CD4-positive, alpha-beta T cell (primary cell): ENCODE data around the gene NPPC. TPM values are rescaled to one million over a fixed set of nuclear protein-coding genes. Genes with fewer than 3 reads are reported as not detected.

Experiments used
- ATAC-seq: fragments of 200-7000 bp; cut with Tn5 transposase; one replicate; pipeline ENCODE4 v1.10.0; 2022; ENCODE audit warnings: mild to moderate bottlenecking; ENCODE audit not compliant: poor library complexity
- CTCF ChIA-PET: fragments of 350-600 bp; sonication (Branson Sonifier 250); formaldehyde crosslinking; loops from one replicate; lab custom pipeline; 2021; ENCODE audit warnings: antibody characterized with exemption, inconsistent platforms; lab: Charles Lee
- POLR2A ChIA-PET: fragments of 350-600 bp; sonication (Branson Sonifier 250); formaldehyde crosslinking; loops from one replicate; lab custom pipeline; 2021; ENCODE audit warnings: antibody characterized with exemption, inconsistent platforms; lab: Charles Lee
- DNase-seq, 14 experiments: peaks; one replicate each; pipeline ENCODE4 v3.0.0-alpha.2; 2013 to 2020; ENCODE audit warnings: mixed read lengths in 2 of 14
- H3K27ac ChIP-seq, 2 donors: one replicate each; pipeline versions ENCODE4 v1.5.1 to v1.7.0; 2013; ENCODE audit warnings: low read length in 2 of 2, low read depth in 1 of 2, mild to moderate bottlenecking in 1 of 2
- H3K27me3 ChIP-seq, 2 experiments: 1 replicate in 1 of 2; 2 replicates in 1 of 2; pipeline versions ENCODE4 v1.6.1 to v1.7.0; 2013; ENCODE audit warnings: low read length in 2 of 2, control low read depth in 1 of 2, mild to moderate bottlenecking in 1 of 2, moderate library complexity in 1 of 2; ENCODE audit not compliant: insufficient read depth in 2 of 2, control insufficient read depth in 1 of 2
- H3K36me3 ChIP-seq: one replicate; pipeline ENCODE4 v1.6.1; 2013; ENCODE audit warnings: low read length, control low read depth; ENCODE audit not compliant: insufficient read depth
- H3K4me1 ChIP-seq: one replicate; pipeline ENCODE4 v1.6.1; 2013; ENCODE audit warnings: low read length, control low read depth; ENCODE audit not compliant: insufficient read depth
- H3K4me3 ChIP-seq: one replicate; pipeline ENCODE4 v1.5.1; 2013; ENCODE audit warnings: mild to moderate bottlenecking, low read length, moderate library complexity
- H3K9me3 ChIP-seq, 2 experiments: 1 replicate in 1 of 2; 2 replicates in 1 of 2; pipeline versions ENCODE4 v1.6.1 to v1.7.0; 2013; ENCODE audit warnings: low read length in 2 of 2, mild to moderate bottlenecking in 2 of 2, control low read depth in 1 of 2, moderate library complexity in 1 of 2; ENCODE audit not compliant: control insufficient read depth in 1 of 2, insufficient read depth in 1 of 2
- H3K27ac Mint-ChIP-seq: one replicate; pipeline ENCODE4 v1.8.0; 2020; ENCODE audit warnings: mixed read lengths
- H3K27me3 Mint-ChIP-seq: one replicate; pipeline ENCODE4 v1.8.0; 2021; ENCODE audit warnings: mixed read lengths
- H3K36me3 Mint-ChIP-seq: one replicate; pipeline ENCODE4 v1.8.0; 2021; ENCODE audit warnings: low read depth, mixed read lengths
- H3K4me1 Mint-ChIP-seq: one replicate; pipeline ENCODE4 v1.8.0; 2021; ENCODE audit warnings: low read depth, mixed read lengths
- H3K4me3 Mint-ChIP-seq: one replicate; pipeline ENCODE4 v1.8.0; 2020; ENCODE audit warnings: mild to moderate bottlenecking, mixed read lengths
- H3K9me3 Mint-ChIP-seq: one replicate; pipeline ENCODE4 v1.8.0; 2020; ENCODE audit warnings: mixed read lengths
- intact Hi-C, 2 experiments: fragments of 100-400 bp; cut with DNase I in 1 of 2; cut with micrococcal nuclease in 1 of 2; formaldehyde crosslinking; loops; one replicate each; pipeline versions ENCODE4 v1.15.1 to v1.9.0; 2023 to 2025; cut with DNase I, micrococcal nuclease
- microRNA-seq: library from miRNA; unstranded; fragments of <30 nt; microRNA quantifications from one replicate; pipeline ENCODE4 v1.2.0, GENCODE V29; 2021; ENCODE audit warnings: borderline microRNAs expressed, borderline replicate concordance
- total RNA-seq, 174 experiments: library from RNA in 2 of 174; stranded (reverse) in 2 of 174; gene quantifications; one replicate each; pipeline ENCODE4 v1.2.3 and lab custom pipeline; 2021 to 2026
- TF ChIP-seq, protein P1 (sequence below): fragments of 200-600 bp; IDR thresholded peaks from one replicate; pipeline ENCODE4 v1.8.0; 2022; ENCODE audit warnings: antibody characterized with exemption, mild to moderate bottlenecking

NPPC gene
- total RNA-seq, 2 experiments from 2014 or later: 0.34 TPM; not detected in 1

- Histone ChIP-seq H3K27ac (no peak overlapping the region), H3K27me3 (peaks cover 5 to 15% of the 10 kb centered on the region in 2 experiments), H3K4me3 (no peak overlapping the region), H3K36me3 (no peaks in the 10 kb centered on the region), H3K9me3 (no peaks in the 10 kb centered on the region), H3K4me1 (no peaks in the 10 kb centered on the region)
- TF ChIP-seq, protein P1, sequence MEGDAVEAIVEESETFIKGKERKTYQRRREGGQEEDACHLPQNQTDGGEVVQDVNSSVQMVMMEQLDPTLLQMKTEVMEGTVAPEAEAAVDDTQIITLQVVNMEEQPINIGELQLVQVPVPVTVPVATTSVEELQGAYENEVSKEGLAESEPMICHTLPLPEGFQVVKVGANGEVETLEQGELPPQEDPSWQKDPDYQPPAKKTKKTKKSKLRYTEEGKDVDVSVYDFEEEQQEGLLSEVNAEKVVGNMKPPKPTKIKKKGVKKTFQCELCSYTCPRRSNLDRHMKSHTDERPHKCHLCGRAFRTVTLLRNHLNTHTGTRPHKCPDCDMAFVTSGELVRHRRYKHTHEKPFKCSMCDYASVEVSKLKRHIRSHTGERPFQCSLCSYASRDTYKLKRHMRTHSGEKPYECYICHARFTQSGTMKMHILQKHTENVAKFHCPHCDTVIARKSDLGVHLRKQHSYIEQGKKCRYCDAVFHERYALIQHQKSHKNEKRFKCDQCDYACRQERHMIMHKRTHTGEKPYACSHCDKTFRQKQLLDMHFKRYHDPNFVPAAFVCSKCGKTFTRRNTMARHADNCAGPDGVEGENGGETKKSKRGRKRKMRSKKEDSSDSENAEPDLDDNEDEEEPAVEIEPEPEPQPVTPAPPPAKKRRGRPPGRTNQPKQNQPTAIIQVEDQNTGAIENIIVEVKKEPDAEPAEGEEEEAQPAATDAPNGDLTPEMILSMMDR: no peak
- POLR2A ChIA-PET: no interaction called here
- H3K4me3 Mint-ChIP-seq: no peak overlapping the region
- H3K4me1 Mint-ChIP-seq: no peaks in the 10 kb centered on the region
- intact Hi-C loops: no loop called here
- CTCF ChIA-PET: no interaction called here
- DNase-seq (no peak), ATAC-seq (no peak)
- H3K9me3 Mint-ChIP-seq: no peaks in the 10 kb centered on the region
- H3K27ac Mint-ChIP-seq: no peak overlapping the region
- H3K36me3 Mint-ChIP-seq: no peaks in the 10 kb centered on the region
- H3K27me3 Mint-ChIP-seq: peaks cover 52% of the 10 kb centered on the region
Observed at GRCh38 chr2:231877533-231878456, 48.4 kb downstream of the NPPC start.

DNA sequence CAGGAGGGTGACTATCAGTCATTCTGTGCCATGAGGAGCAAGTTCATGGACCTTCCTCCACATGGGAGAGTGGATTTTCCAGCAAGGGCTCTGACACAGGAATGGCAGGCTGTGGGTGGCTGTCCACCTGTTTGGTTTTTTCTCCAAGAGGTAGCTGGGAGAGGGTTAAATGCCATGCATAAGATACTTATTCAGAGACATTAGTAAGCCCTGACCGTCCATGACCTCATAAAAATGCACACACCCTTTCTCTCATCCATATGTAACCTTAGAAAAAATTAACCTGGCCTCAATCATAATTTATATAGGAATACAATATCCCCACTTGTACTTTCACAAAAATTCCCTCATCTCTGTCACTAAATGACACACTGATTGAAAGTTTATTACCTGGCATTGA is 51.3 kb downstream of the NPPC start:
- Mint-ChIP-seq H3K36me3 (no peaks in the 10 kb centered on the region), H3K27me3 (peaks cover 44% of the 10 kb centered on the region), H3K4me1 (no peaks in the 10 kb centered on the region), H3K4me3 (no peak overlapping the region), H3K27ac (no peak overlapping the region), H3K9me3 (no peaks in the 10 kb centered on the region)
- Histone ChIP-seq H3K4me3 (no peak overlapping the region), H3K4me1 (no peaks in the 10 kb centered on the region), H3K36me3 (no peaks in the 10 kb centered on the region), H3K9me3 (no peaks in the 10 kb centered on the region), H3K27ac (no peak overlapping the region), H3K27me3 (peaks cover 5 to 11% of the 10 kb centered on the region in 2 experiments)
- TF ChIP-seq, protein P1: no peak
- CTCF ChIA-PET: interaction anchor here (0.9 kb wide), 1 partner anchor 10 kb away, joined by 4 read pairs; no protein-coding TSS in a partner anchor
- POLR2A ChIA-PET: no interaction called here
- DNase-seq (no peak), ATAC-seq (no peak)
- intact Hi-C loops: no loop called here

Small RNAs within 50 kb of the gene (microRNA-seq; reads per million reads assigned to microRNA genes)
- gene MIR1471: not detected

Other genes starting within 250 kb of the NPPC start
- 1,000 to 10,000 TPM; 1,546 to 1,586 TPM for gene PTMA, start 217.9 kb downstream of the NPPC start, total RNA-seq
- gene PDE6D, start 145.1 kb downstream of the NPPC start, total RNA-seq: 1 to 10 TPM; 5.9 to 7.0 TPM
- 10 to 100 TPM; 27.6 to 29.9 TPM for gene COPS7B, start 140.0 kb downstream of the NPPC start, total RNA-seq
- gene DIS3L2, start 35.3 kb upstream of the NPPC start, total RNA-seq: 10 to 100 TPM; 59.8 to 62.9 TPM